Brain microvascular endothelial cell (primary cell): ENCODE measurements around the gene GCLM.
A peak's percentile ranks its signal among the peaks of the same experiment; 100 is the strongest.

Source experiments
- DNase-seq: peaks from one replicate; pipeline ENCODE4 v3.0.0-alpha.2; 2020
- H3K27ac ChIP-seq: fragments of 250-450 bp; sonication (Bioruptor Pico); 2 replicates; pipeline ENCODE4 v1.5.1; 2020; ENCODE audit warnings: mild to moderate bottlenecking, moderate library complexity
- H3K27me3 ChIP-seq: fragments of 250-450 bp; sonication (Bioruptor Pico); replicated peaks from 2 replicates; pipeline ENCODE4 v1.5.1; 2020; ENCODE audit warnings: mild to moderate bottlenecking
- H3K36me3 ChIP-seq: fragments of 250-450 bp; sonication (Bioruptor Pico); replicated peaks from 2 replicates; pipeline ENCODE4 v1.5.1; 2020; ENCODE audit warnings: mild to moderate bottlenecking
- H3K4me3 ChIP-seq: 2 replicates; pipeline ENCODE4 v1.5.1; 2011; ENCODE audit warnings: low read depth, mild to moderate bottlenecking, control low read depth, low read length, moderate library complexity
- CTCF ChIP-seq: IDR thresholded peaks from 2 replicates; pipeline ENCODE4 v1.5.1; 2011; ENCODE audit warnings: low read depth, mild to moderate bottlenecking, moderate library complexity, low read length, control low read depth, inconsistent platforms; ENCODE audit errors: missing control alignments
- in situ Hi-C: cut with HindIII; loops from 2 replicates; pipeline ENCODE4 v1.10.0; 2017; ENCODE audit warnings: low sequenced_read_pairs, low pct_ligation_motif_present

The GCLM gene

GRCh38 chr1:93910305-93910704 is 1.1 kb upstream of the GCLM start:
- H3K27me3 ChIP-seq, result no peaks in the 10 kb centered on the region
- no peak for TF ChIP-seq CTCF
- no peak overlapping the region for H3K4me3 ChIP-seq
- in situ Hi-C loops, result no loop called here
- no peak overlapping the region for H3K27ac ChIP-seq
- DNase-seq, result no peak
- H3K36me3 ChIP-seq, result no peaks in the 10 kb centered on the region

- H3K4me3 ChIP-seq, result peak overlapping the region; percentile 77
- TF ChIP-seq CTCF, result no peak
- H3K27ac ChIP-seq, result peak overlapping the region; percentile 44
- in situ Hi-C loops, result no loop called here
- no peak for DNase-seq
- H3K36me3 ChIP-seq, result no peaks in the 10 kb centered on the region
- H3K27me3 ChIP-seq, result no peaks in the 10 kb centered on the region
Measured at GRCh38 chr1:93908394-93909145, 660 bp downstream of the GCLM start.

GRCh38 chr1:93907718-93908117 is 1.5 kb downstream of the GCLM start:
- Histone ChIP-seq H3K27ac (no peak overlapping the region), H3K27me3 (no peaks in the 10 kb centered on the region), H3K36me3 (no peaks in the 10 kb centered on the region), H3K4me3 (peak overlapping the region; percentile 77)
- TF ChIP-seq CTCF, result no peak
- DNase-seq, result peak; percentile 21
- in situ Hi-C loops, result no loop called here

GRCh38 chr1:93906480-93906879 is 2.8 kb downstream of the GCLM start:
- in situ Hi-C loops, result no loop called here
- TF ChIP-seq CTCF, result no peak
- no peak overlapping the region for H3K27ac ChIP-seq
- no peak overlapping the region for H3K4me3 ChIP-seq
- no peaks in the 10 kb centered on the region for H3K36me3 ChIP-seq
- no peaks in the 10 kb centered on the region for H3K27me3 ChIP-seq
- no peak for DNase-seq

GRCh38 chr1:93905734-93906133 is 3.5 kb downstream of the GCLM start:
- DNase-seq, result peak; percentile 5
- Histone ChIP-seq H3K36me3 (peaks cover 6% of the 10 kb centered on the region), H3K4me3 (no peak overlapping the region), H3K27ac (no peak overlapping the region), H3K27me3 (no peaks in the 10 kb centered on the region)
- no peak for TF ChIP-seq CTCF
- in situ Hi-C loops, result no loop called here

- peaks cover 6% of the 10 kb centered on the region for H3K36me3 ChIP-seq
- no peak for TF ChIP-seq CTCF
- H3K27ac ChIP-seq, result no peak overlapping the region
- H3K27me3 ChIP-seq, result no peaks in the 10 kb centered on the region
- in situ Hi-C loops, result no loop called here
- peak; percentile 7 for DNase-seq
- H3K4me3 ChIP-seq, result no peak overlapping the region
Measured at GRCh38 chr1:93905051-93905450, 4.2 kb downstream of the GCLM start.
